Pancreas (tissue), 10 donors: ENCODE measurements around the gene TMEM147. TPM values are rescaled to one million over a fixed set of nuclear protein-coding genes. Genes with fewer than 3 reads are reported as not detected.

Experiments used
- ATAC-seq, 4 donors: fragments of 200-7000 bp; cut with Tn5 transposase; one replicate each; pipeline versions ENCODE4 v1.8.0 to v1.9.1; 2020; ENCODE audit warnings: mild to moderate bottlenecking in 4 of 4, moderate library complexity in 4 of 4
- DNase-seq, 6 donors: peaks; one replicate each; pipeline ENCODE4 v3.0.0-alpha.2; 2020
- FAIRE-seq: peaks from 2 replicates; lab custom pipeline; 2012; peaks lifted over from hg19 to GRCh38; lab: Jason Lieb, UNC
- H3K27ac ChIP-seq, 4 donors: fragments of 200-600 bp; sonication (generic); 1 replicate in 3 of 4; 2 replicates in 1 of 4; pipeline versions ENCODE4 v1.5.0 to v1.8.0; 2020
- H3K27me3 ChIP-seq, 4 donors: fragments of 200-600 bp; one replicate each; pipeline ENCODE4 v1.8.0; 2021
- H3K36me3 ChIP-seq, 3 donors: fragments of 200-600 bp; sonication (generic) in 1 of 3; one replicate each; pipeline versions ENCODE4 v1.5.0 to v1.8.0; 2020 to 2021
- H3K4me1 ChIP-seq, 3 donors: fragments of 200-600 bp; one replicate each; pipeline ENCODE4 v1.8.0; 2021
- H3K4me3 ChIP-seq, 4 donors: fragments of 200-600 bp; sonication (generic) in 2 of 4; one replicate each; pipeline versions ENCODE4 v1.5.0 to v1.8.0; 2020 to 2021
- H3K9me3 ChIP-seq, 4 donors: fragments of 200-600 bp; one replicate each; pipeline ENCODE4 v1.8.0; 2021
- CTCF ChIP-seq, 4 donors: fragments of 200-600 bp; sonication (generic) in 3 of 4; IDR thresholded peaks; one replicate each; pipeline versions ENCODE4 v1.5.0 to v1.8.0; 2021; ENCODE audit warnings: antibody characterized with exemption in 4 of 4
- WGBS, 2 donors: extraction: QIAGEN DNeasy Blood & Tissue Kit; methylation state at CpG; one replicate each; pipeline ENCODE4 v1.1.7; 2013; 5-methylcytosine and 5-hydroxymethylcytosine counted together
- intact Hi-C, 3 donors: fragments of 100-400 bp; cut with DNase I; formaldehyde crosslinking; loops; one replicate each; pipeline versions ENCODE4 v1.11.1 to v1.14.2; 2022
- polyA plus RNA-seq, 2 donors: library from polyadenylated mRNA; stranded (reverse); fragments of 200-250 nt; gene quantifications; one replicate each; pipeline ENCODE4 v1.2.3, GENCODE V29; 2013
- total RNA-seq, 6 donors: library from RNA; stranded (reverse); fragmentation: NEBNext Ultra II Directional in 4 of 6; extraction: Animal tissue kit (Norgen Biotek cat#: 25700) in 4 of 6; gene quantifications; one replicate each; pipeline versions ENCODE4 v1.2.1 to v1.2.4, GENCODE V29; 2021 to 2023
- donor health status: healthy with polysubstance abuse.
- donor health status: DM: no; HTN: no; CAD: no; lungs with moderate emphysema.
- donor health status: DM: no; HTN: no; CAD: no.
- donor health status: control.
- donor health status: control.
- donor health status: Bipolar disorder and iron deficiency.
- donor health status: DM: yes; HTN: yes; CAD: no.
- donor health status: DM: no; HTN: no; CAD: no.
- donor health status: DM: no; HTN: no; CAD: no.
- donor health status: DM: yes; HTN: yes; CAD: no.

Gene TMEM147
- total and polyA plus RNA-seq, 8 donors = 44.3 to 91.1 (median 56.5) TPM

- TF ChIP-seq CTCF (IDR thresholded peaks at IDR 0.05) = no peak
- Histone ChIP-seq H3K4me1 (peaks cover 0 to 13% (median 7%) of the 10 kb centered on the region in 3 donors), H3K27ac (no peak overlapping the region), H3K27me3 (no peaks in the 10 kb centered on the region), H3K36me3 (no peaks in the 10 kb centered on the region), H3K4me3 (no peak overlapping the region), H3K9me3 (no peaks in the 10 kb centered on the region)
- 81 to 83% methylated on average over 2 of the region's 2 CpGs for WGBS, 2 donors
- no peak for DNase-seq
- no peak for FAIRE-seq
- ATAC-seq = no peak
- intact Hi-C loops = no loop called here
These were observed 17.4 kb downstream of the TMEM147 start for GRCh38 chr19:35562776-35563175.

DNA sequence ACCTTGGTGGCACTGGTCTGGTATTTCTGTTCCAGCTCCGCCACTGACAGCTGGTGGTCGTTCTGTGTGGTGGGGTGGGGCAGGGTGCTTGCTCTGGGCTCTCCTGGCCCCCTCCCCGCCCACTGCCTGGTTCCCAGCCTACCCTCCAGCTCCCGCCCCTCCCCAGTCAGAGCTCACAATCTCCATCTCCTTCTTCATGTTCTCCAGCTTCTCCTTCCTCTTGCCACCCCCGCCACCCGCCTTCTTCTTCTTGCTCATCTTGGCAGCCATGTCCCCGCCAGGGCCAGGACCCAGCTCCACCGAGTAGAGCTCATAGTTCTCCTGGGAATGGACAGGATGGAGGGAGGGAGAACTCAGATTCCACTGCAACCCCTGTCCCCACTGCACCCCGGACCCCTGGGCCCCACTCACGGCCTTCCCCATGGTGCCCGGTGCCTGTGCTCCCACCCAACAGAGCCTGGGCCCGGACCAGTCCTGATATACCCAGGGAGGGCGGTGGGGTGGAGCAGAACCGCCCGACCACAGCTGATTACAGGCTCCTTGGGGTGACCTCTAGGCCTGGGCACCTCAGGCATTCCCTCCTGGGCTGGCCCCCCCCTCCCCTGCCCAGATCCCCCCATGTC, 17.9 kb downstream of the TMEM147 start, which contains the start of gene ATP4A:
Gene ATP4A, minus strand, starts transcription at position 452 of the 623 bp plus-strand sequence. Its CDS starts 29 bp downstream, at position 423.
- Histone ChIP-seq H3K9me3 (no peaks in the 10 kb centered on the region), H3K27ac (no peak within 1 kb of the TSS), H3K4me1 (peaks cover 0 to 10% (median 7%) of the 10 kb centered on the region in 3 donors), H3K36me3 (no peaks in the 10 kb centered on the region), H3K4me3 (no peak within 1 kb of the TSS), H3K27me3 (no peaks in the 10 kb centered on the region)
- WGBS, 2 donors = 77 to 83% methylated on average over 15 of the region's 15 CpGs
- DNase-seq (peak in 2 of 6 donors; percentile 20 to 54), ATAC-seq (no peak), FAIRE-seq (no peak)
- intact Hi-C loops = no loop called here
- TF ChIP-seq CTCF (IDR thresholded peaks at IDR 0.05) = no peak

- H3K4me1 ChIP-seq = peaks cover 0 to 17% (median 15%) of the 10 kb centered on the region in 3 donors
These were observed 19.8 kb downstream of the TMEM147 start for GRCh38 chr19:35565016-35565856.

GRCh38 chr19:35566738-35567137, 21.3 kb downstream of the TMEM147 start:
- FAIRE-seq = no peak
- ATAC-seq = no peak
- intact Hi-C loops = no loop called here
- Histone ChIP-seq H3K9me3 (no peaks in the 10 kb centered on the region), H3K27ac (no peak overlapping the region), H3K36me3 (no peaks in the 10 kb centered on the region), H3K4me1 (peaks cover 0 to 17% (median 15%) of the 10 kb centered on the region in 3 donors), H3K27me3 (no peaks in the 10 kb centered on the region), H3K4me3 (no peak overlapping the region)
- WGBS, 2 donors = 91 to 96% methylated on average over 7 of the region's 7 CpGs
- TF ChIP-seq CTCF (IDR thresholded peaks at IDR 0.05) = no peak
- DNase-seq = no peak

More at GRCh38 chr19:35565016-35565856, 19.8 kb downstream of the TMEM147 start:
- intact Hi-C loops = no loop called here
- Histone ChIP-seq H3K9me3 (no peaks in the 10 kb centered on the region), H3K27me3 (no peaks in the 10 kb centered on the region), H3K4me3 (no peak overlapping the region), H3K27ac (no peak overlapping the region), H3K36me3 (no peaks in the 10 kb centered on the region)
- DNase-seq (peak in 4 of 6 donors; percentile 38 to 74 (median 65)), FAIRE-seq (no peak), ATAC-seq (peak; percentile 44 to 76 (median 71))
- 40 to 41% methylated on average over 12 of the region's 12 CpGs for WGBS, 2 donors
- TF ChIP-seq CTCF (IDR thresholded peaks at IDR 0.05) = no peak
